B cell (primary cell): ENCODE measurements around the gene IGSF3. TPM values are rescaled to one million over a fixed set of nuclear protein-coding genes. Genes with fewer than 3 reads are reported as not detected.

ENCODE experiments used
- ATAC-seq: fragments of 200-7000 bp; cut with Tn5 transposase; one replicate; pipeline ENCODE4 v1.10.0; 2021; ENCODE audit warnings: low read depth, mild to moderate bottlenecking, moderate number of reproducible peaks, moderate library complexity
- CTCF ChIA-PET: fragments of 350-600 bp; sonication (Branson Sonifier 250); formaldehyde crosslinking; loops from one replicate; lab custom pipeline; 2021; ENCODE audit warnings: antibody characterized with exemption, inconsistent platforms; lab: Charles Lee
- POLR2A ChIA-PET: fragments of 350-600 bp; sonication (Branson Sonifier 250); formaldehyde crosslinking; loops from one replicate; lab custom pipeline; 2021; ENCODE audit warnings: antibody characterized with exemption; lab: Charles Lee
- DNase-seq: peaks from one replicate; pipeline ENCODE4 v3.0.0; 2013
- H2AFZ ChIP-seq: 2 replicates; pipeline ENCODE4 v1.6.1; 2012; ENCODE audit warnings: mild to moderate bottlenecking, low read depth, low read length; ENCODE audit not compliant: insufficient read depth, poor library complexity, severe bottlenecking
- H3K27ac ChIP-seq, 2 donors: 1 replicate in 1 of 2; 2 replicates in 1 of 2; pipeline ENCODE4 v1.5.1; 2012 to 2013; ENCODE audit warnings: low read length in 2 of 2, mild to moderate bottlenecking in 2 of 2, moderate library complexity in 1 of 2
- H3K27me3 ChIP-seq, 4 experiments: fragments of 200-600 bp in 1 of 4; sonication (generic) in 1 of 4; replicated peaks in 1 of 4; 1 replicate in 2 of 4; 2 replicates in 2 of 4; pipeline versions ENCODE4 v1.6.1 to v1.7.0; 2013 to 2016; ENCODE audit warnings: low read length in 3 of 4, mild to moderate bottlenecking in 2 of 4, mixed read lengths in 1 of 4, moderate library complexity in 1 of 4; ENCODE audit not compliant: insufficient read depth in 4 of 4, control insufficient read depth in 3 of 4; ENCODE audit errors: control extremely low read depth in 1 of 4
- H3K36me3 ChIP-seq, 2 experiments: replicated peaks in 1 of 2; 1 replicate in 1 of 2; 2 replicates in 1 of 2; pipeline versions ENCODE4 v1.6.1 to v1.7.1; 2013; ENCODE audit warnings: low read length in 1 of 2; ENCODE audit not compliant: insufficient read depth in 2 of 2, control insufficient read depth in 1 of 2; ENCODE audit errors: control extremely low read depth in 1 of 2, extremely low read depth in 1 of 2
- H3K4me1 ChIP-seq, 2 donors: fragments of 200-600 bp in 1 of 2; sonication (generic) in 1 of 2; 1 replicate in 1 of 2; 2 replicates in 1 of 2; pipeline versions ENCODE4 v1.5.1 to v1.6.1; 2013 to 2017; ENCODE audit warnings: low read length in 2 of 2; ENCODE audit not compliant: control insufficient read depth in 2 of 2, insufficient read depth in 2 of 2
- H3K4me2 ChIP-seq: replicated peaks from 2 replicates; pipeline ENCODE3; 2012; ENCODE audit warnings: mild to moderate bottlenecking, low read depth, low read length; ENCODE audit not compliant: poor library complexity, severe bottlenecking
- H3K4me3 ChIP-seq, 5 experiments: fragments of 200-600 bp in 1 of 5; sonication (generic) in 1 of 5; 1 replicate in 3 of 5; 2 replicates in 2 of 5; pipeline versions ENCODE4 v1.5.1 to v1.7.0; 2011 to 2016; ENCODE audit warnings: low read length in 4 of 5, mild to moderate bottlenecking in 4 of 5, low read depth in 2 of 5, control low read depth in 1 of 5, moderate library complexity in 1 of 5; ENCODE audit not compliant: insufficient read depth in 1 of 5; ENCODE audit errors: control extremely low read depth in 1 of 5, extremely low read depth in 1 of 5
- H3K79me2 ChIP-seq: fragments of 200-600 bp; sonication (generic); one replicate; pipeline ENCODE4 v1.6.0; 2016; ENCODE audit warnings: low read length; ENCODE audit not compliant: control insufficient read depth, insufficient read depth
- H3K9ac ChIP-seq: fragments of 200-600 bp; sonication (generic); 2 replicates; pipeline ENCODE4 v1.6.1; 2017; ENCODE audit warnings: mild to moderate bottlenecking, low read length, moderate library complexity
- H3K9me3 ChIP-seq, 3 donors: one replicate each; pipeline versions ENCODE4 v1.6.1 to v1.7.1; 2013; ENCODE audit warnings: low read length in 2 of 3; ENCODE audit not compliant: control insufficient read depth in 2 of 3, insufficient read depth in 1 of 3; ENCODE audit errors: control extremely low read depth in 1 of 3
- H4K20me1 ChIP-seq: 2 replicates; pipeline ENCODE4 v1.6.0; 2012; ENCODE audit warnings: mild to moderate bottlenecking, low read length; ENCODE audit not compliant: insufficient read depth, control insufficient read depth, poor library complexity, severe bottlenecking
- H3K27ac Mint-ChIP-seq: one replicate; pipeline ENCODE4 v1.8.0; 2021; ENCODE audit warnings: mixed read lengths
- H3K27me3 Mint-ChIP-seq: one replicate; pipeline ENCODE4 v1.8.0; 2021; ENCODE audit warnings: mixed read lengths
- H3K4me1 Mint-ChIP-seq: one replicate; pipeline ENCODE4 v1.8.0; 2021; ENCODE audit warnings: mixed read lengths
- H3K4me3 Mint-ChIP-seq: one replicate; pipeline ENCODE4 v1.8.0; 2021; ENCODE audit warnings: mixed read lengths
- H3K9me3 Mint-ChIP-seq: one replicate; pipeline ENCODE4 v1.8.0; 2022; ENCODE audit warnings: mixed read lengths; ENCODE audit not compliant: insufficient read depth
- EZH2 ChIP-seq: IDR thresholded peaks from 2 replicates; pipeline ENCODE4 v1.6.1; 2012; ENCODE audit warnings: borderline replicate concordance, low read depth, mild to moderate bottlenecking, moderate library complexity, low read length; ENCODE audit not compliant: insufficient read depth, poor library complexity, severe bottlenecking
- WGBS: methylation state at CpG from one replicate; pipeline ENCODE4 v1.1.5; 2013; ENCODE audit warnings: missing lambda C conversion rate; ENCODE audit not compliant: insufficient coverage; 5-methylcytosine and 5-hydroxymethylcytosine counted together
- intact Hi-C: fragments of 100-400 bp; cut with micrococcal nuclease; formaldehyde crosslinking; loops from one replicate; pipeline ENCODE4 v1.10.0; 2022
- polyA plus RNA-seq: library from polyadenylated mRNA; depleted of rRNA; stranded (reverse); fragments of >200 nt; gene quantifications from 2 replicates; pipeline ENCODE4 v1.2.3, GENCODE V29; 2012
- total RNA-seq, 2 donors: library from RNA; stranded (reverse); fragments of 120-200 nt in 1 of 2; gene quantifications; 1 replicate in 1 of 2; 2 replicates in 1 of 2; pipeline versions ENCODE4 v1.2.3 to v1.2.4, GENCODE V29; 2013 to 2022
- TF ChIP-seq, protein P1 (sequence below): fragments of 200-600 bp; IDR thresholded peaks from one replicate; pipeline ENCODE4 v1.8.0; 2022; ENCODE audit warnings: antibody characterized with exemption, mild to moderate bottlenecking

The IGSF3 gene
- total and polyA plus RNA-seq, 2 donors (not counting 1 experiment from before 2014, with no cell fraction given): 0.49 TPM; not detected in 1

DNA sequence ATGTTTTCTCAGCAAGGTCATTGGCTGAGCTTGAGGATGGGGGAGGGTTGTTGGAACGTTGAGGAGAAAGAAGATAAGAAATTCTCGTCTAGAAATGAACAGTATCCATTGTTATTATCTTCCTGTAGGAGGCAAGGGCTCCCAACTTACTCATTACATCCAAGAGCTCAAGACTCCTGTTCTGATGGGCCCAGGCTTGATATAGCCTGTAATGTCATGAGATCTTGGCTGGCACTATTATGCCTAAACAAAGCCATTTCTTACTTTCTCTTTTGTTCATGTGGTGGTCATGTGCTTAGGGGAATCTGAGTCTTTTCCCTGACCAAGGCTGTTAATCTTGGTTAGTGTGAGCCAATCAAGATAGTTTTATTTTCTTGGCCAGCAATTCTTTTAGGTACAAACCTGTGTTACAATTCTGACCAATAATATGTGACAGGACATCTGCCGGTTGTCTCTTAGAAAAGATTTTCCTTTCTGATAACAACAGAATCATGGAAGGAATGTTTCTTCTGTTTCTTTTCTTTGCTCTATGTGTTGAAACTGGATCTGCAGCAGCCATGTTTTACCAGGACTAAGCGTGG lies 15.2 kb upstream of the IGSF3 start:
- ATAC-seq: no peak
- Histone ChIP-seq H3K79me2 (no peaks in the 10 kb centered on the region), H3K9me3 (no peaks in the 10 kb centered on the region), H3K4me2 (no peak overlapping the region), H3K27me3 (no peaks in the 10 kb centered on the region), H4K20me1 (no peaks in the 10 kb centered on the region), H3K36me3 (no peaks in the 10 kb centered on the region), H3K4me3 (no peak overlapping the region), H2AFZ (no peak overlapping the region), H3K4me1 (peaks cover 0 to 4% of the 10 kb centered on the region in 2 donors), H3K9ac (no peak overlapping the region), H3K27ac (no peak overlapping the region)
- DNase-seq: no peak
- WGBS: 100% methylated on average over 2 of the region's 4 CpGs
- H3K9me3 Mint-ChIP-seq: no peaks in the 10 kb centered on the region
- H3K27me3 Mint-ChIP-seq: peaks cover 9% of the 10 kb centered on the region
- no peak overlapping the region for H3K27ac Mint-ChIP-seq
- no peak for TF ChIP-seq EZH2
- TF ChIP-seq, protein P1, sequence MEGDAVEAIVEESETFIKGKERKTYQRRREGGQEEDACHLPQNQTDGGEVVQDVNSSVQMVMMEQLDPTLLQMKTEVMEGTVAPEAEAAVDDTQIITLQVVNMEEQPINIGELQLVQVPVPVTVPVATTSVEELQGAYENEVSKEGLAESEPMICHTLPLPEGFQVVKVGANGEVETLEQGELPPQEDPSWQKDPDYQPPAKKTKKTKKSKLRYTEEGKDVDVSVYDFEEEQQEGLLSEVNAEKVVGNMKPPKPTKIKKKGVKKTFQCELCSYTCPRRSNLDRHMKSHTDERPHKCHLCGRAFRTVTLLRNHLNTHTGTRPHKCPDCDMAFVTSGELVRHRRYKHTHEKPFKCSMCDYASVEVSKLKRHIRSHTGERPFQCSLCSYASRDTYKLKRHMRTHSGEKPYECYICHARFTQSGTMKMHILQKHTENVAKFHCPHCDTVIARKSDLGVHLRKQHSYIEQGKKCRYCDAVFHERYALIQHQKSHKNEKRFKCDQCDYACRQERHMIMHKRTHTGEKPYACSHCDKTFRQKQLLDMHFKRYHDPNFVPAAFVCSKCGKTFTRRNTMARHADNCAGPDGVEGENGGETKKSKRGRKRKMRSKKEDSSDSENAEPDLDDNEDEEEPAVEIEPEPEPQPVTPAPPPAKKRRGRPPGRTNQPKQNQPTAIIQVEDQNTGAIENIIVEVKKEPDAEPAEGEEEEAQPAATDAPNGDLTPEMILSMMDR: no peak
- CTCF ChIA-PET: no interaction called here
- H3K4me1 Mint-ChIP-seq: no peaks in the 10 kb centered on the region
- intact Hi-C loops: no loop called here
- no peak overlapping the region for H3K4me3 Mint-ChIP-seq
- POLR2A ChIA-PET: no interaction called here

DNA sequence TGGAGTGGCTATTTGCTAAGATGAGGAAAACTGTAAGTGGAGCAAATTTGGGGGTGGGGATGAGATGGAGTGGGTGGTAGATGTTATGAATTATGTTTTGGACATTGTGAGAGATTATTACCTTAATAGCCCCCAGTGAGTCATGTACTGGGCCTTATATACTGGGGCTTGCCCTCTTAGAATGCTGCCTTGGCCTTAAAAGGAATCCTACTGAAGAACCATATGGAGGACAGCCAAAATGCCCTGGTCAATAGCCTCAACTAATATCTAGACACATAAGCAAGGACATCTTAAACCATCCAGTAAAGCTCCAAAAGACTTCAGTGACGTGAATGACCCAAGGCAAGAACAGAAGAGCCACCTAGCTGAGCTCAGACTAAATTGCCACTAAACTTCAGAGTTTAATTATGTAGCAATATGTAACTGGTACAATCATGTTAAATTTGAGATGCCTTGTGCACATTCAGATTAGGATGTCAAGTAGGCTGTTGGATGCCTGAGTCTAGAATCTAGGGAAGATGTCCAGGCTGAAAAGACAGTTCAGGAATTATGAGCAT lies 13.9 kb upstream of the IGSF3 start:
- no peak overlapping the region for H3K27ac ChIP-seq

More for the DNA sequence above, 13.9 kb upstream of the IGSF3 start:
- H3K4me3 ChIP-seq: no peak overlapping the region
- no peak for ATAC-seq
- no peaks in the 10 kb centered on the region for H3K9me3 ChIP-seq
- TF ChIP-seq EZH2: no peak
- TF ChIP-seq, protein P1: no peak
- no CpG with 5 or more reads among the region's 1 CpG for whole genome bisulfite sequencing
- no peak for DNase-seq
- no peak overlapping the region for H3K9ac ChIP-seq
- H4K20me1 ChIP-seq: no peaks in the 10 kb centered on the region
- H3K79me2 ChIP-seq: no peaks in the 10 kb centered on the region
- no peak overlapping the region for H3K4me3 Mint-ChIP-seq
- no peak overlapping the region for H3K4me2 ChIP-seq
- H3K36me3 ChIP-seq: no peaks in the 10 kb centered on the region
- ChIA-PET POLR2A (no interaction called here), CTCF (no interaction called here)
- H3K4me1 Mint-ChIP-seq: no peaks in the 10 kb centered on the region
- H3K4me1 ChIP-seq: peaks cover 0 to 4% of the 10 kb centered on the region in 2 donors
- no peak overlapping the region for H3K27ac Mint-ChIP-seq
- H3K27me3 ChIP-seq: no peaks in the 10 kb centered on the region
- H2AFZ ChIP-seq: no peak overlapping the region
- H3K27me3 Mint-ChIP-seq: peaks cover 21% of the 10 kb centered on the region
- intact Hi-C loops: no loop called here
- H3K9me3 Mint-ChIP-seq: no peaks in the 10 kb centered on the region
